ENCODE measurements around the gene XIRP2.

- no peak for TF ChIP-seq POLR2A (IDR thresholded peaks at IDR 0.05; ENCODE audit: low read depth, low read length)
- no peak for TF ChIP-seq POLR2AphosphoS5 (IDR thresholded peaks at IDR 0.05; ENCODE audit: low read depth, low read length)
- TF ChIP-seq TAF1 (IDR thresholded peaks at IDR 0.05; ENCODE audit: borderline replicate concordance, low read depth, low read length): no peak
These were observed 295.7 kb downstream of the XIRP2 start for GRCh38 chr2:167183931-167184330.

Data from GM12892 (cell line).